K562 (cell line): ENCODE results near the gene GNB2. TPM values are rescaled to one million over a fixed set of nuclear protein-coding genes. Genes with fewer than 3 reads are reported as not detected.

Source experiments
- ATAC-seq: fragments of 200-7000 bp; cut with Tn5 transposase; 3 replicates; pipeline ENCODE4 v1.9.1; 2020; ENCODE audit warnings: moderate library complexity
- BruUV-seq: library from RNA; stranded (reverse); fragments of 400-500 nt; replicated peaks from 2 replicates; lab custom pipeline; 2021; lab: Mats Ljungman, UMichigan
- CTCF ChIA-PET: fragments of 300-600 bp; formaldehyde crosslinking; extraction: SDS; loops from one replicate; lab custom pipeline; 2021; ENCODE audit warnings: low intra/inter-chr PET ratio; lab: Yijun Ruan, JAX
- POLR2A ChIA-PET: fragments of 300-600, 350-650 bp; sonication (Branson Sonifier 250); formaldehyde crosslinking; extraction: SDS; loops from one replicate; lab custom pipeline; 2021; ENCODE audit warnings: antibody characterized with exemption, inconsistent platforms; lab: Yijun Ruan, JAX
- DNase-seq, 4 experiments: peaks; one replicate each; pipeline versions ENCODE4 v3.0.0 to v3.0.0-alpha.2; 2011 to 2018; ENCODE audit warnings: low spot score in 3 of 4, mixed read lengths in 3 of 4; ENCODE audit errors: extremely low read depth in 1 of 4
- FAIRE-seq: peaks from 2 replicates; lab custom pipeline; 2011; peaks lifted over from hg19 to GRCh38; lab: Jason Lieb, UNC
- H2AFZ ChIP-seq: 2 replicates; pipeline ENCODE4 v1.6.0; 2011; ENCODE audit warnings: low read depth, low read length, control low read depth, inconsistent platforms
- H3K27ac ChIP-seq: fragments of 200-600 bp; 3 replicates; pipeline ENCODE4 v1.8.0; 2011; ENCODE audit warnings: low read depth, mild to moderate bottlenecking, control low read depth, inconsistent platforms, low read length, moderate library complexity, mixed read lengths; ENCODE audit errors: extremely low read depth
- H3K27me3 ChIP-seq, 2 experiments: fragments of 300-600 bp in 1 of 2; 2 replicates in 1 of 2; 3 replicates in 1 of 2; pipeline versions ENCODE4 v1.6.0 to v1.8.0; 2011; ENCODE audit warnings: inconsistent platforms in 2 of 2, low read length in 2 of 2, mild to moderate bottlenecking in 1 of 2, mixed read lengths in 1 of 2, moderate library complexity in 1 of 2; ENCODE audit not compliant: control insufficient read depth in 2 of 2, insufficient read depth in 2 of 2
- H3K36me3 ChIP-seq: fragments of 300-600 bp; 3 replicates; pipeline ENCODE4 v1.8.0; 2011; ENCODE audit warnings: mild to moderate bottlenecking, low read length, inconsistent platforms; ENCODE audit not compliant: control insufficient read depth, insufficient read depth
- H3K4me1 ChIP-seq, 2 experiments: fragments of 200-600 bp in 1 of 2; replicated peaks in 1 of 2; 2 replicates in 1 of 2; 3 replicates in 1 of 2; pipeline versions ENCODE4 v1.5.1 to v1.8.0; 2011; ENCODE audit warnings: inconsistent platforms in 2 of 2, low read length in 2 of 2, mild to moderate bottlenecking in 1 of 2, mixed read lengths in 1 of 2, moderate library complexity in 1 of 2; ENCODE audit not compliant: control insufficient read depth in 2 of 2, insufficient read depth in 2 of 2
- H3K4me2 ChIP-seq: 2 replicates; pipeline ENCODE4 v1.6.1; 2011; ENCODE audit warnings: low read length, control low read depth, inconsistent platforms, mixed read lengths; ENCODE audit not compliant: insufficient read depth
- H3K4me3 ChIP-seq: fragments of 200-600 bp; sonication (generic), shearing (Covaris generic); 2 replicates; pipeline ENCODE4 v1.5.1; 2016; ENCODE audit warnings: control low read depth, inconsistent platforms
- H3K79me2 ChIP-seq: fragments of 200-600 bp; 3 replicates; pipeline ENCODE4 v1.8.0; 2011; ENCODE audit warnings: low read length, inconsistent platforms; ENCODE audit not compliant: control insufficient read depth, insufficient read depth
- H3K9ac ChIP-seq, 2 experiments: 2 replicates each; pipeline versions ENCODE4 v1.6.0 to v1.6.1; 2011; ENCODE audit warnings: low read depth in 2 of 2, low read length in 2 of 2, control low read depth in 1 of 2, inconsistent platforms in 1 of 2, mild to moderate bottlenecking in 1 of 2, mixed read lengths in 1 of 2; ENCODE audit not compliant: insufficient read depth in 1 of 2
- H3K9me1 ChIP-seq: one replicate; pipeline ENCODE4 v1.6.0; 2011; ENCODE audit warnings: inconsistent platforms, mild to moderate bottlenecking, low read length, moderate library complexity; ENCODE audit not compliant: control insufficient read depth, insufficient read depth
- H3K9me3 ChIP-seq: replicated peaks from 2 replicates; pipeline ENCODE4 v1.5.1; 2011; ENCODE audit warnings: low read depth, low read length, inconsistent platforms; ENCODE audit not compliant: control insufficient read depth, insufficient read depth
- H4K20me1 ChIP-seq: replicated peaks from 2 replicates; pipeline ENCODE4 v1.6.1; 2011; ENCODE audit warnings: low read length, inconsistent platforms, mixed read lengths; ENCODE audit not compliant: control insufficient read depth, insufficient read depth
- ARHGAP35 ChIP-seq: fragments of 450-650 bp; IDR thresholded peaks from 2 replicates; pipeline ENCODE4 v1.6.1; 2018; ENCODE audit not compliant: partially characterized antibody
- CHD4 ChIP-seq: fragments of 200-600 bp; sonication (generic); IDR thresholded peaks from 3 replicates; pipeline ENCODE4 v1.6.1; 2012; ENCODE audit warnings: low read depth, mild to moderate bottlenecking, mixed read lengths, low read length, inconsistent platforms; ENCODE audit not compliant: insufficient read depth, insufficient replicate concordance, poor library complexity, severe bottlenecking
- MTA1 ChIP-seq: fragments of 450-650 bp; IDR thresholded peaks from 2 replicates; pipeline ENCODE4 v1.6.1; 2017; ENCODE audit warnings: borderline replicate concordance
- NFIC ChIP-seq: fragments of 450-650 bp; IDR thresholded peaks from 2 replicates; pipeline ENCODE4 v1.6.1; 2017; ENCODE audit warnings: mild to moderate bottlenecking, inconsistent platforms
- OTX1 ChIP-seq: fragments of 450-650 bp; formaldehyde crosslinking; IDR thresholded peaks from 2 replicates; pipeline ENCODE4 v1.4.0; 2022; ENCODE audit warnings: mild to moderate bottlenecking
- U2AF1 ChIP-seq: fragments of 200-400 bp; formaldehyde crosslinking; optimal IDR thresholded peaks from 2 replicates; pipeline ENCODE3; 2017; ENCODE audit warnings: mild to moderate bottlenecking, low read depth, low read length, moderate library complexity
- WHSC1 ChIP-seq: IDR thresholded peaks from one replicate; pipeline ENCODE4 v1.6.1; 2012; ENCODE audit warnings: low read length, control low read depth, inconsistent platforms
- ZBTB40 ChIP-seq, 2 experiments: fragments of 450-650 bp in 1 of 2; sonication (generic) in 1 of 2; formaldehyde crosslinking in 1 of 2; IDR thresholded peaks; 2 replicates each; pipeline versions ENCODE4 v1.7.1 to v1.9.0; 2016 to 2022; ENCODE audit warnings: inconsistent platforms in 1 of 2, mild to moderate bottlenecking in 1 of 2, missing genetic modification reagents in 1 of 2
- ZC3H8 ChIP-seq: fragments of 450-650 bp; IDR thresholded peaks from 2 replicates; pipeline ENCODE4 v1.6.1; 2017
- ZNF134 ChIP-seq: fragments of 250-450 bp; sonication (Bioruptor Pico); conservative IDR thresholded peaks from 2 replicates; pipeline ENCODE4 v1.4.0; 2020
- ZNF165 ChIP-seq: fragments of 250-450 bp; sonication (Bioruptor Pico); IDR thresholded peaks from 2 replicates; pipeline ENCODE4 v1.4.0; 2020; ENCODE audit warnings: borderline replicate concordance
- ZNF436 ChIP-seq: fragments of 250-450, 450-650 bp; sonication (Bioruptor Pico); formaldehyde crosslinking; IDR thresholded peaks from 2 replicates; pipeline ENCODE4 v1.7.0; 2020; ENCODE audit warnings: mild to moderate bottlenecking
- ZNF707 ChIP-seq: fragments of 250-450 bp; sonication (Bioruptor Pico); conservative IDR thresholded peaks from 2 replicates; pipeline ENCODE4 v1.8.0; 2022; ENCODE audit warnings: inconsistent platforms, mild to moderate bottlenecking, moderate library complexity
- WGBS: fragments of 100-300 bp; shearing (Covaris generic); methylation state at CpG from one replicate; pipeline ENCODE4 v1.1.6; 2016; ENCODE audit warnings: low coverage, mixed read lengths; ENCODE audit not compliant: insufficient coverage; ENCODE audit errors: missing lambda C conversion rate; 5-methylcytosine and 5-hydroxymethylcytosine counted together
- in situ Hi-C: fragments of 300-500 bp; cut with MboI; formaldehyde crosslinking; loops from 4 replicates; pipeline ENCODE4 v1.15.0; 2018; ENCODE audit warnings: inconsistent platforms, mixed read lengths
- intact Hi-C: fragments of 100-400 bp; cut with micrococcal nuclease; formaldehyde crosslinking; loops from 2 replicates; pipeline ENCODE4 v1.14.2; 2022
- polyA plus RNA-seq, 8 experiments: library from polyadenylated mRNA; depleted of rRNA in 4 of 8; stranded (reverse) in 5 of 8; unstranded in 3 of 8; fragments of >200 nt; fragmentation: Nextera tagmentation in 2 of 8; fragmentation: Illumina TruSeq in 1 of 8; extraction: Ambion mirVana in 2 of 8; extraction: Trizol in 1 of 8; gene quantifications; 2 replicates each; pipeline versions ENCODE4 v1.2.1 to v1.2.3, GENCODE V29; 2011 to 2014; ENCODE audit warnings: inconsistent platforms in 1 of 8, missing spikeins in 1 of 8
- total RNA-seq, 7 experiments: library from RNA; depleted of rRNA in 6 of 7; stranded (reverse); fragments of >200 nt in 6 of 7; fragmentation: Illumina TruSeq in 2 of 7; extraction: Trizol in 2 of 7; gene quantifications; 2 replicates each; pipeline versions ENCODE4 v1.2.1 to v1.2.3, GENCODE V29; 2011 to 2021; ENCODE audit warnings: low replicate concordance in 1 of 7
- TF ChIP-seq, protein P1 (sequence below): fragments of 250-450 bp; sonication (Bioruptor Pico); IDR thresholded peaks from 2 replicates; pipeline ENCODE4 v1.6.1; 2021; ENCODE audit warnings: mild to moderate bottlenecking

Gene GNB2
- total and polyA plus RNA-seq, 9 of the 15 experiments (the other 6 are each of a cell fraction or from before 2014, with no cell fraction given): 0.65 to 320 (median 104) TPM

DNA sequence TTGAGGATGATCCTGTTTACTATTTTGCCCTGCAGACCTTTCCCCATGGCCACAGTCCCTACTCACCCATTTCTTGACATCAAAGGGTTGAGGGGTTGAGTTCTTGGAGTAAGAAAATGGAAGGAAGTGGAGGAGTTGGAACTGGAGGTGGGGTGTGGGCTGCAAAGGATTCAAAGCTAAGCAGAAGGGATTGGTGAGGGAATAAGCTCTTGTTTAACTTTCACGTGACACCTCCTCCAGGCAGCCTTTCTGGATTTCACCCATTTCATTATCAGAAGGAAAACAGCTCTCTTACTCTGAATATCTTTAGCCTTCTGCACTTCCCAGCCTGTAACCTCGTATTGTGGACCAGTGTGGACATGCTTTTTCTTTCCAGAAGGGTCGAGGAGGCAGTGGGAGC is 47.5 kb upstream of the GNB2 start:
- H3K27ac ChIP-seq: no peak overlapping the region; the same call in 2 of the 3 replicates
- no peaks in the 10 kb centered on the region for H3K9me3 ChIP-seq
- H3K4me3 ChIP-seq: no peak overlapping the region
- H3K4me2 ChIP-seq: peak overlapping the region; percentile 35; the same call in 1 of the 2 replicates
- DNase-seq: peak in 1 of 4 experiments; percentile 13
- TSS peak; percentile 29 for BruUV-seq
- H4K20me1 ChIP-seq: peaks cover 6% of the 10 kb centered on the region
- peaks cover 15 to 41% of the 10 kb centered on the region in 2 experiments for H3K4me1 ChIP-seq
- no peak overlapping the region for H2AFZ ChIP-seq
- POLR2A ChIA-PET: interaction anchor here (0.7 to 7.0 kb wide), 5 partner anchors 8 to 1290 kb away, joined by 3 to 54 read pairs (median 4); partner anchors contain the start of gene MOSPD3
- WGBS: 13% methylated on average over 3 of the region's 3 CpGs
- FAIRE-seq: no peak
- intact Hi-C loops: loop anchor here (5.0 kb wide), 1 partner anchor 46 kb away; the partner anchor contains the start of gene GNB2
- no peak overlapping the region; a peak in 1 of 4 replicates for H3K9ac ChIP-seq
- peaks cover 10% of the 10 kb centered on the region; the same call in 2 of the 3 replicates for H3K79me2 ChIP-seq
- no peaks in the 10 kb centered on the region for H3K9me1 ChIP-seq
- peaks cover 64% of the 10 kb centered on the region for H3K36me3 ChIP-seq
- no peaks in the 10 kb centered on the region for H3K27me3 ChIP-seq
- in situ Hi-C loops: no loop called here
- CTCF ChIA-PET: no interaction called here
- ATAC-seq: no peak
- TF ChIP-seq NFIC (0 out of 2 replicates have a peak, but pooled peaks have one; percentile 6), ZNF707 (no peak), OTX1 (CRISPR knock-in tag) (no peak), ZC3H8 (peak; percentile 22; the same call in 1 of the 2 replicates), ZNF134 (CRISPR knock-in tag) (no peak), ZNF165 (no peak), WHSC1 (no peak), ZNF436 (CRISPR knock-in tag) (peak; percentile 95), U2AF1 (no peak), MTA1 (0 out of 2 replicates have a peak, but pooled peaks have one; percentile 44), CHD4 (no peak), ZBTB40 (IDR thresholded peaks at IDR 0.05) (no peak), ZBTB40 (CRISPR knock-in tag; IDR thresholded peaks at IDR 0.05) (peak; percentile 21; the same call in 1 of the 2 replicates), ARHGAP35 (peak; percentile 37)
- TF ChIP-seq, protein P1, sequence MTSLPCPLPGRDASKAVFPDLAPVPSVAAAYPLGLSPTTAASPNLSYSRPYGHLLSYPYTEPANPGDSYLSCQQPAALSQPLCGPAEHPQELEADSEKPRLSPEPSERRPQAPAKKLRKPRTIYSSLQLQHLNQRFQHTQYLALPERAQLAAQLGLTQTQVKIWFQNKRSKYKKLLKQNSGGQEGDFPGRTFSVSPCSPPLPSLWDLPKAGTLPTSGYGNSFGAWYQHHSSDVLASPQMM (CRISPR knock-in tag): no peak
